Neural cell (in vitro differentiated cells): ENCODE data around the gene UBQLNL.

Source experiments
- EP300 ChIP-seq: fragments of 450-650 bp; conservative IDR thresholded peaks from 2 replicates; pipeline ENCODE4 v1.6.1; 2014; ENCODE audit warnings: antibody characterized with exemption, mild to moderate bottlenecking, moderate library complexity; ENCODE audit not compliant: poor library complexity, severe bottlenecking
- EZH2 ChIP-seq: fragments of 200-600, 300-800 bp; shearing (Covaris generic), sonication (generic); IDR thresholded peaks from 2 replicates; pipeline ENCODE4 v1.6.1; 2014; ENCODE audit warnings: antibody characterized with exemption, low read length, borderline replicate concordance, mild to moderate bottlenecking; ENCODE audit not compliant: insufficient read depth, poor library complexity, severe bottlenecking
- POLR2AphosphoS5 ChIP-seq: IDR thresholded peaks from 2 replicates; pipeline ENCODE4 v1.6.1; 2012
- RAD21 ChIP-seq: fragments of 450-650 bp; conservative IDR thresholded peaks from 2 replicates; pipeline ENCODE4 v1.6.1; 2014; ENCODE audit warnings: antibody characterized with exemption, mild to moderate bottlenecking, moderate library complexity
- TAF1 ChIP-seq: IDR thresholded peaks from 2 replicates; pipeline ENCODE4 v1.6.1; 2012; ENCODE audit warnings: low read depth
- TF ChIP-seq, protein P1 (sequence below): fragments of 450-650 bp; IDR thresholded peaks from 2 replicates; pipeline ENCODE4 v1.5.1; 2014; ENCODE audit warnings: antibody characterized with exemption, mild to moderate bottlenecking, moderate library complexity; ENCODE audit not compliant: poor library complexity, severe bottlenecking

DNA sequence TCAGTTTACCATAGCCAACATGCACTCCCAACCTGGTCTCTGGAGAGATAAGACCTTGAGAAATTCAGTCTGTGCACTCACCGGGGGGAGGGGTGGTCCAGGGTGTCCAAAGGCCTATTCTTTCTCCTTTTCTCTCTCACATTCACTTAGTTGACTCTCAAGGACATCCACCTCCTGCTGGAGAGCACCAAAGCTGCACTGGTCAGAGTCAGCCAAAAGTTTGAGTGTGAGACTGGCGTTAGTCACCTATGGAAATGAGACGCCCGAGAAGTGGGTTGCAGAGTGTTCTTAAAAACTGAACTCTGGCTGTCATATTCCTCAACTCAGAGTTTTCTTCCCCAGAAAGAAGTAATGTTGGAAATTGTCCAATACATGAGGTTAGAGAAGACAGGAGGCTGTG, 5.0 kb upstream of the UBQLNL start:
- TF ChIP-seq, protein P1, sequence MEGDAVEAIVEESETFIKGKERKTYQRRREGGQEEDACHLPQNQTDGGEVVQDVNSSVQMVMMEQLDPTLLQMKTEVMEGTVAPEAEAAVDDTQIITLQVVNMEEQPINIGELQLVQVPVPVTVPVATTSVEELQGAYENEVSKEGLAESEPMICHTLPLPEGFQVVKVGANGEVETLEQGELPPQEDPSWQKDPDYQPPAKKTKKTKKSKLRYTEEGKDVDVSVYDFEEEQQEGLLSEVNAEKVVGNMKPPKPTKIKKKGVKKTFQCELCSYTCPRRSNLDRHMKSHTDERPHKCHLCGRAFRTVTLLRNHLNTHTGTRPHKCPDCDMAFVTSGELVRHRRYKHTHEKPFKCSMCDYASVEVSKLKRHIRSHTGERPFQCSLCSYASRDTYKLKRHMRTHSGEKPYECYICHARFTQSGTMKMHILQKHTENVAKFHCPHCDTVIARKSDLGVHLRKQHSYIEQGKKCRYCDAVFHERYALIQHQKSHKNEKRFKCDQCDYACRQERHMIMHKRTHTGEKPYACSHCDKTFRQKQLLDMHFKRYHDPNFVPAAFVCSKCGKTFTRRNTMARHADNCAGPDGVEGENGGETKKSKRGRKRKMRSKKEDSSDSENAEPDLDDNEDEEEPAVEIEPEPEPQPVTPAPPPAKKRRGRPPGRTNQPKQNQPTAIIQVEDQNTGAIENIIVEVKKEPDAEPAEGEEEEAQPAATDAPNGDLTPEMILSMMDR: no peak
- no peak for TF ChIP-seq EZH2
- no peak for TF ChIP-seq EP300
- TF ChIP-seq RAD21: no peak
- TF ChIP-seq TAF1: no peak
- TF ChIP-seq POLR2AphosphoS5: no peak
